K562 (cell line): ENCODE measurements around the gene MED17. TPM values are rescaled to one million over a fixed set of nuclear protein-coding genes. Genes with fewer than 3 reads are reported as not detected.

Source experiments
- AFF4 ChIP-seq: sonication (generic); formaldehyde crosslinking; IDR thresholded peaks from 2 replicates; pipeline ENCODE4 v1.8.0; 2023; ENCODE audit warnings: mild to moderate bottlenecking, missing genetic modification reagents
- CREM ChIP-seq: IDR thresholded peaks from 2 replicates; pipeline ENCODE4 v1.6.1; 2014; ENCODE audit warnings: antibody characterized with exemption, low read depth
- CTBP1 ChIP-seq: fragments of 450-650 bp; IDR thresholded peaks from 2 replicates; pipeline ENCODE4 v1.6.1; 2016; ENCODE audit warnings: borderline replicate concordance
- ELK1 ChIP-seq: sonication (generic); formaldehyde crosslinking; IDR thresholded peaks from 2 replicates; pipeline ENCODE4 v1.8.1; 2022; ENCODE audit warnings: missing genetic modification reagents
- ESRRB ChIP-seq: fragments of 250-450 bp; sonication (Bioruptor Pico); IDR thresholded peaks from 2 replicates; pipeline ENCODE4 v1.5.0; 2020; ENCODE audit warnings: mild to moderate bottlenecking, moderate library complexity, borderline replicate concordance
- ETV1 ChIP-seq: fragments of 450-650 bp; conservative IDR thresholded peaks from 2 replicates; pipeline ENCODE4 v1.6.1; 2016; ENCODE audit warnings: missing genetic modification characterization, control low read depth, low read depth, missing compliant biosample characterization
- FOSL1 ChIP-seq: fragments of 200-800 bp; sonication (Bioruptor generic); conservative IDR thresholded peaks from 2 replicates; pipeline ENCODE4 v1.6.1; 2016; ENCODE audit warnings: missing genetic modification characterization, missing compliant biosample characterization
- GATA2 ChIP-seq: sonication (generic); formaldehyde crosslinking; IDR thresholded peaks from 2 replicates; pipeline ENCODE4 v1.4.0; 2020; ENCODE audit warnings: mild to moderate bottlenecking, missing genetic modification reagents
- GMEB1 ChIP-seq: fragments of 250-450 bp; sonication (Bioruptor Pico); IDR thresholded peaks from 2 replicates; pipeline ENCODE4 v1.4.0; 2020; ENCODE audit warnings: mild to moderate bottlenecking
- HDAC6 ChIP-seq: IDR thresholded peaks from 2 replicates; pipeline ENCODE4 v1.6.1; 2012; ENCODE audit warnings: low read depth, mild to moderate bottlenecking, control low read depth, inconsistent platforms, low read length, moderate library complexity
- KDM1A ChIP-seq, 2 experiments: fragments of 450-650 bp; IDR thresholded peaks; 2 replicates each; pipeline ENCODE4 v1.6.1; 2016; ENCODE audit warnings: mild to moderate bottlenecking in 2 of 2
- LEF1 ChIP-seq: fragments of 450-650 bp; IDR thresholded peaks from 2 replicates; pipeline ENCODE4 v1.6.1; 2016; ENCODE audit warnings: mild to moderate bottlenecking
- MAX ChIP-seq: sonication (generic); formaldehyde crosslinking; IDR thresholded peaks from 2 replicates; pipeline ENCODE4 v1.9.0; 2022; ENCODE audit warnings: mild to moderate bottlenecking, missing genetic modification reagents
- MTA1 ChIP-seq: fragments of 450-650 bp; IDR thresholded peaks from 2 replicates; pipeline ENCODE4 v1.6.1; 2017; ENCODE audit warnings: borderline replicate concordance
- NFXL1 ChIP-seq: fragments of 450-650 bp; formaldehyde crosslinking; IDR thresholded peaks from 2 replicates; pipeline ENCODE4 v1.4.0; 2021; ENCODE audit warnings: mild to moderate bottlenecking
- POLR2G ChIP-seq: fragments of 200-400 bp; formaldehyde crosslinking; IDR thresholded peaks from 2 replicates; pipeline ENCODE4 v1.6.1; 2017; ENCODE audit warnings: low read depth, mild to moderate bottlenecking, antibody characterized with exemption, low read length, moderate library complexity
- PURB ChIP-seq: sonication (generic); formaldehyde crosslinking; IDR thresholded peaks from 2 replicates; pipeline ENCODE4 v1.9.0; 2021; ENCODE audit warnings: low read depth, mild to moderate bottlenecking, missing genetic modification reagents
- RCOR1 ChIP-seq, 2 experiments: IDR thresholded peaks; 2 replicates each; pipeline ENCODE4 v1.6.1; 2012; ENCODE audit warnings: low read depth in 2 of 2, low read length in 2 of 2, borderline replicate concordance in 1 of 2, improper control_type of control experiment in 1 of 2
- SMARCE1 ChIP-seq: fragments of 450-650 bp; IDR thresholded peaks from 2 replicates; pipeline ENCODE4 v1.7.1; 2016; ENCODE audit warnings: mild to moderate bottlenecking
- WHSC1 ChIP-seq: IDR thresholded peaks from one replicate; pipeline ENCODE4 v1.6.1; 2012; ENCODE audit warnings: low read length, control low read depth, inconsistent platforms
- XRCC5 ChIP-seq: fragments of 200-400 bp; formaldehyde crosslinking; IDR thresholded peaks from 2 replicates; pipeline ENCODE4 v1.6.1; 2017; ENCODE audit warnings: low read depth, mild to moderate bottlenecking, low read length
- ZBTB7A ChIP-seq: IDR thresholded peaks from 2 replicates; pipeline ENCODE4 v1.6.1; 2011; ENCODE audit warnings: low read depth, mild to moderate bottlenecking, low read length, moderate library complexity, borderline replicate concordance; ENCODE audit not compliant: control insufficient read depth
- ZEB2 ChIP-seq: fragments of 450-650 bp; IDR thresholded peaks from 2 replicates; pipeline ENCODE4 v1.6.1; 2016
- ZNF253 ChIP-seq: fragments of 250-450 bp; sonication (Bioruptor Pico); conservative IDR thresholded peaks from 2 replicates; pipeline ENCODE4 v1.6.1; 2021; ENCODE audit warnings: mild to moderate bottlenecking
- ZNF436 ChIP-seq: fragments of 250-450, 450-650 bp; sonication (Bioruptor Pico); formaldehyde crosslinking; IDR thresholded peaks from 2 replicates; pipeline ENCODE4 v1.7.0; 2020; ENCODE audit warnings: mild to moderate bottlenecking
- ZNF444 ChIP-seq: fragments of 250-450 bp; sonication (Bioruptor Pico); IDR thresholded peaks from 2 replicates; pipeline ENCODE4 v1.4.0; 2020; ENCODE audit warnings: mild to moderate bottlenecking, moderate library complexity
- polyA plus RNA-seq, 8 experiments: library from polyadenylated mRNA; depleted of rRNA in 4 of 8; stranded (reverse) in 5 of 8; unstranded in 3 of 8; fragments of >200 nt; fragmentation: Nextera tagmentation in 2 of 8; fragmentation: Illumina TruSeq in 1 of 8; extraction: Ambion mirVana in 2 of 8; extraction: Trizol in 1 of 8; gene quantifications; 2 replicates each; pipeline versions ENCODE4 v1.2.1 to v1.2.3, GENCODE V29; 2011 to 2014; ENCODE audit warnings: inconsistent platforms in 1 of 8, missing spikeins in 1 of 8
- total RNA-seq, 7 experiments: library from RNA; depleted of rRNA in 6 of 7; stranded (reverse); fragments of >200 nt in 6 of 7; fragmentation: Illumina TruSeq in 2 of 7; extraction: Trizol in 2 of 7; gene quantifications; 2 replicates each; pipeline versions ENCODE4 v1.2.1 to v1.2.3, GENCODE V29; 2011 to 2021; ENCODE audit warnings: low replicate concordance in 1 of 7

Gene MED17
- total and polyA plus RNA-seq, 9 of the 15 experiments (the other 6 are each of a cell fraction or from before 2014, with no cell fraction given): 6.7 to 34.7 (median 26.8) TPM

GRCh38 chr11:93842461-93842860, 58.4 kb downstream of the MED17 start (continued):
- 0 out of 4 replicates have a peak, but pooled peaks of 1 of the 2 experiments have one; percentile 34 for TF ChIP-seq RCOR1 (IDR thresholded peaks at IDR 0.05; ENCODE audit: borderline replicate concordance in 1 of 2, low read depth in 2 of 2, low read length in 2 of 2)
- no peak for TF ChIP-seq NFXL1 (CRISPR knock-in tag)
- no peak for TF ChIP-seq AFF4
- TF ChIP-seq ZNF436 (CRISPR knock-in tag): no peak
- TF ChIP-seq ETV1: no peak
- no peak for TF ChIP-seq KDM1A (IDR thresholded peaks at IDR 0.05)
- no peak for TF ChIP-seq ZNF253 (CRISPR knock-in tag)
- no peak for TF ChIP-seq ESRRB (CRISPR knock-in tag)
- TF ChIP-seq MAX (CRISPR knock-in tag): no peak
- TF ChIP-seq GMEB1 (CRISPR knock-in tag): no peak
- TF ChIP-seq ZNF444: no peak
- no peak for TF ChIP-seq LEF1
- no peak for TF ChIP-seq POLR2G
- peak; percentile 93 for TF ChIP-seq FOSL1 (tag)
- TF ChIP-seq ELK1 (CRISPR knock-in tag): no peak
- TF ChIP-seq WHSC1: no peak
- TF ChIP-seq PURB: no peak
- TF ChIP-seq GATA2 (CRISPR knock-in tag): no peak
- TF ChIP-seq HDAC6: no peak
- no peak for TF ChIP-seq CREM
- no peak for TF ChIP-seq XRCC5
- peak; percentile 62; the same call in 1 of the 2 replicates for TF ChIP-seq ZEB2
- TF ChIP-seq MTA1: no peak
- TF ChIP-seq SMARCE1: peak; percentile 89; the same call in 1 of the 2 replicates
- no peak for TF ChIP-seq ZBTB7A
- TF ChIP-seq CTBP1: peak; percentile 18; the same call in 1 of the 2 replicates
